Spleen (tissue), 11 donors: Measurements from ENCODE around the gene SORCS3. TPM values are rescaled to one million over a fixed set of nuclear protein-coding genes. Genes with fewer than 3 reads are reported as not detected.

Source experiments
- DNase-seq: peaks from one replicate; pipeline ENCODE4 v3.0.0-alpha.2; 2020
- H3K27ac ChIP-seq, 8 donors: fragments of 200-600 bp; sonication (generic) in 7 of 8; 1 replicate in 4 of 8; 2 replicates in 4 of 8; pipeline versions ENCODE4 v1.5.0 to v1.8.0; 2016 to 2021; ENCODE audit warnings: inconsistent platforms in 4 of 8, mild to moderate bottlenecking in 4 of 8, moderate library complexity in 1 of 8
- H3K27me3 ChIP-seq, 7 donors: fragments of 200-600 bp; sonication (generic) in 6 of 7; replicated peaks in 1 of 7; 1 replicate in 4 of 7; 2 replicates in 3 of 7; pipeline versions ENCODE4 v1.5.0 to v1.8.0; 2016 to 2021; ENCODE audit warnings: inconsistent platforms in 3 of 7, mild to moderate bottlenecking in 1 of 7
- H3K36me3 ChIP-seq, 6 donors: fragments of 200-600 bp; sonication (generic) in 5 of 6; 1 replicate in 4 of 6; 2 replicates in 2 of 6; pipeline versions ENCODE4 v1.5.0 to v1.8.0; 2016 to 2021; ENCODE audit warnings: inconsistent platforms in 2 of 6
- H3K4me1 ChIP-seq, 6 donors: fragments of 200-600 bp; sonication (generic) in 5 of 6; 1 replicate in 3 of 6; 2 replicates in 3 of 6; pipeline versions ENCODE4 v1.5.0 to v1.8.0; 2016 to 2021; ENCODE audit warnings: inconsistent platforms in 3 of 6
- H3K4me3 ChIP-seq, 8 donors: fragments of 200-600 bp; sonication (generic) in 7 of 8; 1 replicate in 4 of 8; 2 replicates in 4 of 8; pipeline versions ENCODE4 v1.5.0 to v1.8.0; 2016 to 2021; ENCODE audit warnings: inconsistent platforms in 4 of 8, mild to moderate bottlenecking in 4 of 8, moderate library complexity in 2 of 8
- H3K9me3 ChIP-seq, 8 donors: fragments of 200-600 bp; sonication (generic) in 7 of 8; 1 replicate in 4 of 8; 2 replicates in 4 of 8; pipeline versions ENCODE4 v1.5.0 to v1.8.0; 2016 to 2021; ENCODE audit warnings: inconsistent platforms in 4 of 8
- POLR2A ChIP-seq, 3 donors: fragments of 450-650 bp; IDR thresholded peaks; one replicate each; pipeline ENCODE4 v1.5.1; 2017; ENCODE audit warnings: antibody characterized with exemption in 3 of 3, mild to moderate bottlenecking in 1 of 3
- POLR2AphosphoS5 ChIP-seq, 3 donors: sonication (generic); formaldehyde crosslinking; IDR thresholded peaks; one replicate each; pipeline ENCODE4 v1.5.1; 2017; ENCODE audit warnings: antibody characterized with exemption in 3 of 3
- WGBS, 5 donors: extraction: QIAGEN DNeasy Blood & Tissue Kit in 3 of 5; methylation state at CpG; one replicate each; pipeline versions ENCODE4 v1.1.5 to v1.1.7; 2013 to 2018; 5-methylcytosine and 5-hydroxymethylcytosine counted together
- intact Hi-C: fragments of 100-400 bp; cut with DNase I; formaldehyde crosslinking; loops from one replicate; pipeline ENCODE4 v1.15.0; 2023; ENCODE audit warnings: low total_unique reads
- polyA plus RNA-seq, 3 donors: library from polyadenylated mRNA; stranded (reverse); fragments of 200-250 nt; gene quantifications; one replicate each; pipeline ENCODE4 v1.2.1, GENCODE V29; 2013
- total RNA-seq, 7 donors: library from RNA; depleted of rRNA in 3 of 7; stranded (reverse); fragments of >200 nt in 3 of 7; fragmentation: NEBNext Ultra II Directional in 4 of 7; extraction: Animal tissue kit (Norgen Biotek cat#: 25700) in 4 of 7; gene quantifications; one replicate each; pipeline versions ENCODE4 v1.1.0 to v1.2.1, GENCODE V29; 2016 to 2021
- TF ChIP-seq, protein P1 (sequence below), 11 experiments: fragments of 200-600 bp in 7 of 11; fragments of 450-650 bp in 4 of 11; sonication (generic) in 4 of 11; IDR thresholded peaks in 8 of 11; conservative IDR thresholded peaks in 3 of 11; 1 replicate in 7 of 11; 2 replicates in 4 of 11; pipeline versions ENCODE4 v1.4.0 to v1.8.0; 2016 to 2021; ENCODE audit warnings: antibody characterized with exemption in 11 of 11, inconsistent platforms in 4 of 11, mild to moderate bottlenecking in 1 of 11
- donor health status: healthy with polysubstance abuse.
- donor health status: DM: no; HTN: no; CAD: no; lungs with moderate emphysema.
- donor health status: DM: no; HTN: no; CAD: no.
- donor health status: Bipolar disorder and iron deficiency.
- donor health status: healthy.
- donor health status: DM: no; HTN: no; CAD: no.
- donor health status: DM: yes; HTN: yes; CAD: no.

SORCS3 gene
- total and polyA plus RNA-seq, 10 donors: 0.03 to 0.06 TPM; not detected in 8

DNA sequence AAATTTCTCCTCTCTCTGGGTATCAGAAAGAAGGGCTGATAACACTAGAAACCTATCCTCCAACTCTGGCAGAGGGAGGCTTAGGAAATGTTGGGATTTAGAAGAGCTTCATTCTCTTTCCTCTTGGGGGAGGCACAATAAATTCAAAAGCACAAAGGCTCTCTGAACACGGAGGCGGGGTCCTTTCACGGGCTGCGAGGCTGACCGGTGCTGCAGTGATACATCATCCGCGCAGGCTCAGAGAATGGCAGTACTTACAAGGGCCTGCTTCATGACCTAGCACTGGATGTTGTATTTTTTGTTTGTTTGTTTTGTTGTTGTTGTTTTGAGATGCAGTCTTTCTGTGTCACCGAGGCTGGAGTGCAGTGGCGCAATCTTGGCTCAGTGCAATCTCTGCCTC lies 306.2 kb downstream of the SORCS3 start:
- Histone ChIP-seq H3K4me1 (no peaks in the 10 kb centered on the region), H3K4me3 (no peak overlapping the region), H3K36me3 (no peaks in the 10 kb centered on the region), H3K9me3 (no peaks in the 10 kb centered on the region), H3K27ac (no peak overlapping the region), H3K27me3 (no peaks in the 10 kb centered on the region)
- TF ChIP-seq, protein P1, sequence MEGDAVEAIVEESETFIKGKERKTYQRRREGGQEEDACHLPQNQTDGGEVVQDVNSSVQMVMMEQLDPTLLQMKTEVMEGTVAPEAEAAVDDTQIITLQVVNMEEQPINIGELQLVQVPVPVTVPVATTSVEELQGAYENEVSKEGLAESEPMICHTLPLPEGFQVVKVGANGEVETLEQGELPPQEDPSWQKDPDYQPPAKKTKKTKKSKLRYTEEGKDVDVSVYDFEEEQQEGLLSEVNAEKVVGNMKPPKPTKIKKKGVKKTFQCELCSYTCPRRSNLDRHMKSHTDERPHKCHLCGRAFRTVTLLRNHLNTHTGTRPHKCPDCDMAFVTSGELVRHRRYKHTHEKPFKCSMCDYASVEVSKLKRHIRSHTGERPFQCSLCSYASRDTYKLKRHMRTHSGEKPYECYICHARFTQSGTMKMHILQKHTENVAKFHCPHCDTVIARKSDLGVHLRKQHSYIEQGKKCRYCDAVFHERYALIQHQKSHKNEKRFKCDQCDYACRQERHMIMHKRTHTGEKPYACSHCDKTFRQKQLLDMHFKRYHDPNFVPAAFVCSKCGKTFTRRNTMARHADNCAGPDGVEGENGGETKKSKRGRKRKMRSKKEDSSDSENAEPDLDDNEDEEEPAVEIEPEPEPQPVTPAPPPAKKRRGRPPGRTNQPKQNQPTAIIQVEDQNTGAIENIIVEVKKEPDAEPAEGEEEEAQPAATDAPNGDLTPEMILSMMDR (IDR thresholded peaks at IDR 0.05 in 8 of 11, conservative IDR thresholded peaks at IDR 0.05 in 3 of 11): no peak
- TF ChIP-seq POLR2A (IDR thresholded peaks at IDR 0.05): no peak
- TF ChIP-seq POLR2AphosphoS5 (IDR thresholded peaks at IDR 0.05): no peak
- no peak for DNase-seq
- intact Hi-C loops: no loop called here
- WGBS, 5 donors: 85 to 91% (median 87%) methylated on average over 9 of the region's 9 CpGs

DNA sequence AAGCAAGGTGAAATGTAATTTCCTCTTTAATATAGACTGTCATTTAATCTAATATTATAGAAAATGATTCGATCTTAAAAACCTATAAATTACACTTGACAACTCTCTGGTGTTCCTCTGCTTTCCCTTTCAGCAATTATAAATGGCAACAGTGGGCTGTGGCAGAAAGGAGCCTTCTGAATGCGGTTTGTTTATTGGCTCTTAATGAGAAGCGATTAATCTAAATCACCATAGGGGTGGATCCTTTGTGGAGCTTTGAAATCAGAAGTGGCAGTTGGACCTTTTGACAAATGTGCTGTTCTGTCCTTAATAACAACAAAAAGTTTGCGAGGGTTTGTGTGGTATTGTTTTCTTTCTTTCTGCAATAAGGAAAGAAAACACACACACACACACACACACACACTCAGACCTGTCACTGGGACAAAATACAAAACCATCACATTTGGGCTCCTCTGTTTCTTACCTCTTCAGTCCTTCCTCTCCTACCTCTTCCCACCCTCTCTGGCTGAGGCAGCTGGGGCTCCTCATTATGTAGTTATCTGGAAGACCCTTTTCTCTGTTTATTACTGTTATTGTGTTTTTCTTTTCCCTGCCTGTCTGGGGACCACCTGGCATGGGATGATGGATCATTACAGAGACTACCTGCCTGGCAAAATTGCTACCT lies 316.2 kb downstream of the SORCS3 start:
- Histone ChIP-seq H3K27me3 (no peaks in the 10 kb centered on the region), H3K4me3 (no peak overlapping the region), H3K36me3 (no peaks in the 10 kb centered on the region), H3K9me3 (peaks cover 0 to 10% (median 5%) of the 10 kb centered on the region in 8 donors), H3K4me1 (no peaks in the 10 kb centered on the region), H3K27ac (no peak overlapping the region)
- WGBS, 5 donors: 65 to 80% (median 74%) methylated on average over 4 of the region's 4 CpGs
- no peak for TF ChIP-seq POLR2AphosphoS5 (IDR thresholded peaks at IDR 0.05)
- no peak for TF ChIP-seq POLR2A (IDR thresholded peaks at IDR 0.05)
- TF ChIP-seq, protein P1 (IDR thresholded peaks at IDR 0.05 in 8 of 11, conservative IDR thresholded peaks at IDR 0.05 in 3 of 11): no peak
- DNase-seq: no peak
- intact Hi-C loops: no loop called here

DNA sequence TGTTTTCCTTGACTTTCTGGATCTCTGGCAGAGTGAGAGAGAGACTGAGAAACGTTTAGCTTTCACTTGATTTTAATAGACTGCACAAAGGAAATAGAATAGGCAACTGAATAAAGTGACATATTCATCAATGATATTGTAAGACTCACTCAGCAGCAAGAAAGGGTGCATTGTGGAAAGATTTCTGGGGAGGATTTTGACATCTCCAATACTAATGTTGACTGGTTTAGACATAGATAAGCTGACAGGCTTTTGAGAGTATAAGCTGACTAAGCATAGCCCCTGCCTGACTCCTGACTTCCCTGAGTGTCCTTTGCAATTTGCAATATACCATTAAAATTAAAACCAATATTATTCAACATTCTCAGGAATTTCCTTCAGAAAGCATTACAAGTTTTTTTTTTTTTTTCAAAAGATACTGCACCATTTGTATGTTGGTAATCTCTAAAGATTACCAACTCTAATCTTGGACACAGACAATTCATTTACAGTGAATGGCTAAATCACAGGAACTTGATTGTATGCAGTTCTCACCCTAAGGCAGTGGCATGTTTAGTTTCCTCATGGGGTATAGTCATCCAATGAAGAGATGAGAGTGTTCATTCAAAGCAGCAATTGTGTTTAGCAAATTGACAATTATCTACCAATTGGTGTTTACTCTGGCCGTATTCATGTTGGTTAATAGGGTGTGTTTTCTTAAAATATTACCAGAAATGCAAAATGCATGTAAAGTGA lies 325.6 kb downstream of the SORCS3 start:
- intact Hi-C loops: no loop called here
- WGBS, 5 donors: 54 to 60% (median 59%) methylated on average over 2 of the region's 2 CpGs

DNA sequence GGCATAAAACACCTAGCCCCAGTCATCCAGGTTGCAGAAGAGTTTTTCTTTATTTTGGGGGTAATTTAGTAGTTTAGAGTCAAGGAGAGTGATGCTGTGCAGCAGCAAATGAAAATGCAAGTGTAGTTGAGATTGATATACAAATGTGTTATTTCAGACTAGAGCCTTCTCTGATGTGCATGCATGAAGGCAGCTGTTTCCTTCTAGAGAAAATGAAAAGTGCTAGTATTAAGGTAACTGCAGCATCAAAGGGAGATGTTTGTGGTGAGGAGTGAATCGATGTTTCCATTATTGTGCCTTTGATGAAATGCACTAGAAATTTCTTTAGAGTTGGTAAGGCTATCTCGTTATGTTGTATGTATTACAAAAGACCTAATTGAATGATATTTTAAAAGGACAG lies 339.3 kb downstream of the SORCS3 start:
- 70 to 85% (median 72%) methylated on average over 2 of the region's 2 CpGs for WGBS, 5 donors
- intact Hi-C loops: no loop called here

More for the DNA sequence above, 325.6 kb downstream of the SORCS3 start:
- H3K4me1 ChIP-seq: no peaks in the 10 kb centered on the region
- no peak overlapping the region for H3K4me3 ChIP-seq
- DNase-seq: no peak
- H3K36me3 ChIP-seq: no peaks in the 10 kb centered on the region
- H3K9me3 ChIP-seq: peaks cover 0 to 8% (median 0%) of the 10 kb centered on the region in 8 donors
- TF ChIP-seq POLR2A (IDR thresholded peaks at IDR 0.05) (no peak), POLR2AphosphoS5 (IDR thresholded peaks at IDR 0.05) (no peak)
- H3K27me3 ChIP-seq: no peaks in the 10 kb centered on the region
- no peak overlapping the region for H3K27ac ChIP-seq

More for the DNA sequence above, 339.3 kb downstream of the SORCS3 start:
- Histone ChIP-seq H3K4me1 (no peaks in the 10 kb centered on the region), H3K4me3 (no peak overlapping the region), H3K27me3 (no peaks in the 10 kb centered on the region), H3K36me3 (no peaks in the 10 kb centered on the region), H3K9me3 (peaks cover 0 to 3% (median 0%) of the 10 kb centered on the region in 8 donors), H3K27ac (no peak overlapping the region)
- DNase-seq: no peak
- TF ChIP-seq POLR2AphosphoS5 (IDR thresholded peaks at IDR 0.05) (no peak), POLR2A (IDR thresholded peaks at IDR 0.05) (no peak)
- TF ChIP-seq, protein P1 (IDR thresholded peaks at IDR 0.05 in 8 of 11, conservative IDR thresholded peaks at IDR 0.05 in 3 of 11): no peak
